Type B pancreatic cell (in vitro differentiated cells): ENCODE measurements around the gene SPRR4. TPM values are rescaled to one million over a fixed set of nuclear protein-coding genes. Genes with fewer than 3 reads are reported as not detected.

Experiments
- DNase-seq: peaks from one replicate; pipeline ENCODE4 v3.0.0; 2021; ENCODE audit warnings: mixed read lengths; ENCODE audit not compliant: unreplicated experiment; ENCODE audit errors: extremely low spot score
- H3K27ac Mint-ChIP-seq: 2 replicates; pipeline ENCODE4 v1.8.0; 2021; ENCODE audit warnings: mild to moderate bottlenecking, mixed read lengths
- H3K27me3 Mint-ChIP-seq: 2 replicates; pipeline ENCODE4 v1.8.0; 2021; ENCODE audit warnings: mixed read lengths
- H3K36me3 Mint-ChIP-seq: 2 replicates; pipeline ENCODE4 v1.8.0; 2021; ENCODE audit warnings: mixed read lengths
- H3K4me1 Mint-ChIP-seq: one replicate; pipeline ENCODE4 v1.8.0; 2021; ENCODE audit warnings: mixed read lengths; ENCODE audit not compliant: unreplicated experiment
- H3K4me3 Mint-ChIP-seq: 2 replicates; pipeline ENCODE4 v1.8.0; 2021; ENCODE audit warnings: mild to moderate bottlenecking, mixed read lengths
- H3K9me3 Mint-ChIP-seq: 2 replicates; pipeline ENCODE4 v1.8.0; 2021; ENCODE audit warnings: mixed read lengths
- CTCF ChIP-seq: fragments of 200-600 bp; sonication (generic); conservative IDR thresholded peaks from 2 replicates; pipeline ENCODE4 v1.5.0; 2021; ENCODE audit warnings: antibody characterized with exemption, mild to moderate bottlenecking
- total RNA-seq: library from RNA; stranded (reverse); gene quantifications from 2 replicates; pipeline ENCODE4 v1.2.1, GENCODE V29; 2021; ENCODE audit warnings: low replicate concordance

Gene SPRR4
- total RNA-seq, 1 donor from 2014 or later, result not detected

DNA sequence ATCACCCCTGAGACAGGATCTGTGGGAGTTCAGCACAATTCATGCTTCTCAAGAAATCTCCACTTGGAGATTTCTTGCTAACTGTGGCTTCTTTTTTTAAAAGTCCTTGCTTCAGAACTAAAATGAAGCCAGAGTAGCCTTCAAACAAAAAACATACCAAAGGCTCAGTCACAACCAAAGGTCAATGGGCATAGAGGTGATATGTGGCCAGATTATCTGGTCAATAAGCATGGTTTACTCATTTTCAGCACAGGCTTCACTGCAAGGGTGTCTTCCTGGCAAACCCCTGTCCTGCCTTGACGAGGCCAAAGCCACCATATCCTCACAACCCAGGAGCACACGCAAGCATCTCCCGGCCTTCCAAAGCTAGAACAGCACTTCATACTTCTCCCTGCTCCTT is 11.2 kb upstream of the SPRR4 start:
- no peak for TF ChIP-seq CTCF
- Mint-ChIP-seq H3K4me3 (no peak overlapping the region), H3K36me3 (no peaks in the 10 kb centered on the region), H3K9me3 (peaks cover 13% of the 10 kb centered on the region), H3K27me3 (no peaks in the 10 kb centered on the region), H3K4me1 (no peaks in the 10 kb centered on the region), H3K27ac (no peak overlapping the region)
- no peak for DNase-seq

DNA sequence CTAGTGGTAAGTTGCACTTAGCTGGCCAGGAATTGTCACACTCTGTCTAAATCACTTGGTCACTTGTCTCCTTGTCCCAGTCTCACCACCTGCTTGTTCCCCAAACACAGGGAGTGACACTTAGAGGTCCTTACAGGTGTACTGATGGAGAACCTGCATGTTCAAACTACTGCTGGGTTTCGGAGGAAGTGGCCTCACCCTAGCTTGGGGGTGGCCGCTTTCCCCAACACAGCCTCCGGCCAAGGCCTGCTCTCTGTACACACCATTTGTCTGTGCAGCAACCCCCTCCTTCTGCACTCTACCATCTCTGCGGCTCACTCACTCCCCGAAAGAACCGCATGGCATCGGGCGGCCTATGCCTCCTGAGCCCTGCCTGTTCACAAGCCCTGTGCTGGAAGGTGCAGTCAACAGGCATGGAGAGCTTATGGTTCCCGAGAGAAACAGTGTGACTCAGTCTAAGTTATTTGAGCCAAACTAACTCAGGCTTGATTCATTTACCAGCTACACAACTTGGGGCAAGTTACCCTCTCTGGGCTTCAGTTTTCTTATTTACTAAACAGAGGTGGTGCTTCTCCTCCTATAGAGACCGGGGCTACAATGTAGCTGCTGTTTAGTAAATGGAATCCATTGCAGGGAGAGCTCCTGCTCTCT is 10.5 kb upstream of the SPRR4 start:
- no peaks in the 10 kb centered on the region for H3K36me3 Mint-ChIP-seq
- no peak for DNase-seq
- H3K4me3 Mint-ChIP-seq, result no peak overlapping the region

DNA sequence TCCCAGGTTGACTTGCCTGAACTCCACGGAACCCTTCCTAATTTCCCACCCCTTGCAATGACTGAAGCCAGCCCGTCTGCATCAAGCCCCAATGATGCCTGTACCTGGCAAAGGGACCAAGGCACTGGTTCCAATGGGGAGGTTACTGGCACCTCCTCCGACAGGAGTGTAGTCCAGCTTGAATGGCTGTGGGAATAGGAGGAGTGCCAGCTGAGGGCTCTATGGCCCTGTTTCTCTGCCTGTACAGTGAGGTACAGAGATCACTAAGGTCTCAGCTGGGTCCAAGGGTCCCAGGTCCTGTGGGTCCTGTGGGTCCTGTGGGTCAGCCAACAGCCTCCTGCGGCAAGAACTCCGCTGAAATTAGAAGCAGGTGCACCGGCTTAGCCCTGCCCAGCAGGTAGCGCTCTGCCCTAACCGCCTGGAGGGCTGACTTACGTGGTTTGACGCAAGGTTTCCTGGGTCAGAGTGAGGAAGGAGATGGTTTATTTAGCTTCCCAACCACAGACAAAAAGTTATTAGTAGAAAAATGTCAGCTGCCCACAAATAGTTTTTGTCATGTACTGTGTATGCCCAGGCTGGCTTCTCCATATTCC is 9.9 kb upstream of the SPRR4 start:
- TF ChIP-seq CTCF, result no peak
- H3K27me3 Mint-ChIP-seq, result no peaks in the 10 kb centered on the region
- no peak for DNase-seq
- no peak overlapping the region for H3K27ac Mint-ChIP-seq
- H3K4me1 Mint-ChIP-seq, result no peaks in the 10 kb centered on the region
- H3K36me3 Mint-ChIP-seq, result no peaks in the 10 kb centered on the region
- peaks cover 13% of the 10 kb centered on the region for H3K9me3 Mint-ChIP-seq
- no peak overlapping the region for H3K4me3 Mint-ChIP-seq

More for the DNA sequence above, 10.5 kb upstream of the SPRR4 start:
- no peak overlapping the region for H3K27ac Mint-ChIP-seq
- peaks cover 13% of the 10 kb centered on the region for H3K9me3 Mint-ChIP-seq
- H3K27me3 Mint-ChIP-seq, result no peaks in the 10 kb centered on the region
- TF ChIP-seq CTCF, result no peak
- H3K4me1 Mint-ChIP-seq, result no peaks in the 10 kb centered on the region

GRCh38 chr1:152961226-152961891 is 9.1 kb upstream of the SPRR4 start:
- no peaks in the 10 kb centered on the region for H3K4me1 Mint-ChIP-seq
- no peak for TF ChIP-seq CTCF
- no peak for DNase-seq
- H3K4me3 Mint-ChIP-seq, result no peak overlapping the region
- H3K27me3 Mint-ChIP-seq, result no peaks in the 10 kb centered on the region
- H3K27ac Mint-ChIP-seq, result no peak overlapping the region
- H3K36me3 Mint-ChIP-seq, result no peaks in the 10 kb centered on the region
- H3K9me3 Mint-ChIP-seq, result peaks cover 13% of the 10 kb centered on the region

DNA sequence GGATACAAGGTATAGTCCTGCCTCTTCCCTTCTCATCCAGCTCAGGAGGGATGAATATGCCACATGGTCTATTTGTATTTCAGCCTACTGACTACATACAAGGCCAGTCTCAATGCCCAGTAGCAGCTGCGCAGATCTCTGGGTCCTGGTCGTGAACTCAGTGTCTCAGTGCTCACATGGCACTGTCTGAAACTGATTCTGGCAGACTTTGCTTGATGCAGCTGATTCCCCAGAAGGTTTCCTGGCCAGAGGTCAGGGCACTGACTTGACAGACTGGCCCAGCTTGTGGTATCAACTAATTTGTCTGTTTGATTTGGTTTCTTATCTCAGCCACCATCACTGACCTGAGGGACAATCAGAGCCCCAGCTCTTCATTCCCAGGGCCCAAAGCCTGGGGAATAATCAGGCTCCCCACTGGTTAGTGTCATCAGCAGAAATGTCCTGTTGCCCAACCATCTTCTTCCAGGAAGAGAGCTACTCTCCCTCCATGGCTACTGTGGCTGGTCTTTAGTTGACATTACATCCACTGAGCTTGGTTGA is 7.5 kb upstream of the SPRR4 start:
- Mint-ChIP-seq H3K4me3 (no peak overlapping the region), H3K9me3 (peaks cover 13% of the 10 kb centered on the region), H3K4me1 (no peaks in the 10 kb centered on the region), H3K27me3 (no peaks in the 10 kb centered on the region), H3K36me3 (no peaks in the 10 kb centered on the region), H3K27ac (no peak overlapping the region)
- no peak for TF ChIP-seq CTCF
- DNase-seq, result no peak
